HepG2 (cell line): ENCODE measurements around the gene ABCB11. TPM values are rescaled to one million over a fixed set of nuclear protein-coding genes. Genes with fewer than 3 reads are reported as not detected.
A peak's percentile ranks its signal among the peaks of the same experiment; 100 is the strongest.

Experiments
- ATAC-seq: fragments of 200-7000 bp; cut with Tn5 transposase; 3 replicates; pipeline ENCODE4 v1.9.1; 2020; ENCODE audit warnings: mild to moderate bottlenecking, moderate library complexity
- BruUV-seq: library from RNA; stranded (reverse); fragments of 400-500 nt; replicated peaks from 2 replicates; lab custom pipeline; 2021; lab: Mats Ljungman, UMichigan
- CTCF ChIA-PET: fragments of 300-600 bp; formaldehyde crosslinking; extraction: SDS; loops from one replicate; lab custom pipeline; 2021; ENCODE audit warnings: low total read pairs, inconsistent platforms, low intra/inter-chr PET ratio; lab: Yijun Ruan, JAX
- POLR2A ChIA-PET: fragments of 350-600 bp; sonication (Branson Sonifier 250); formaldehyde crosslinking; loops from one replicate; lab custom pipeline; 2020; ENCODE audit warnings: antibody characterized with exemption, inconsistent platforms; lab: Yijun Ruan, JAX
- DNase-seq: peaks from one replicate; pipeline ENCODE4 v3.0.0-alpha.2; 2015; ENCODE audit warnings: low spot score
- FAIRE-seq: peaks from 3 replicates; lab custom pipeline; 2011; peaks lifted over from hg19 to GRCh38; lab: Jason Lieb, UNC
- H2AFZ ChIP-seq: one replicate; pipeline ENCODE4 v1.6.1; 2011; ENCODE audit warnings: low read length, inconsistent platforms
- H3K27ac ChIP-seq: fragments of 300-600 bp; 3 replicates; pipeline ENCODE4 v1.8.0; 2011; ENCODE audit warnings: mixed run types, mild to moderate bottlenecking, mixed read lengths, low read length, inconsistent platforms; ENCODE audit not compliant: insufficient read depth; ENCODE audit errors: extremely low read length
- H3K27me3 ChIP-seq, 2 experiments: fragments of 200-600 bp in 1 of 2; 2 replicates in 1 of 2; 3 replicates in 1 of 2; pipeline versions ENCODE4 v1.6.0 to v1.8.0; 2011; ENCODE audit warnings: low read length in 2 of 2, mild to moderate bottlenecking in 2 of 2, moderate library complexity in 2 of 2, inconsistent platforms in 1 of 2; ENCODE audit not compliant: insufficient read depth in 2 of 2, control insufficient read depth in 1 of 2
- H3K36me3 ChIP-seq, 2 experiments: fragments of 200-600 bp in 1 of 2; replicated peaks in 1 of 2; 2 replicates in 1 of 2; 3 replicates in 1 of 2; pipeline versions ENCODE4 v1.5.1 to v1.8.0; 2011; ENCODE audit warnings: low read length in 2 of 2, inconsistent platforms in 1 of 2; ENCODE audit not compliant: insufficient read depth in 2 of 2, control insufficient read depth in 1 of 2
- H3K4me1 ChIP-seq: 2 replicates; pipeline ENCODE4 v1.5.1; 2012; ENCODE audit warnings: low read length, inconsistent platforms; ENCODE audit not compliant: insufficient read depth
- H3K4me2 ChIP-seq: 2 replicates; pipeline ENCODE4 v1.6.0; 2011; ENCODE audit warnings: low read depth, low read length, inconsistent platforms
- H3K4me3 ChIP-seq, 3 experiments: fragments of 200-600 bp in 1 of 3; sonication (generic), shearing (Covaris generic) in 1 of 3; replicated peaks in 1 of 3; 2 replicates each; pipeline ENCODE4 v1.5.1; 2011 to 2016; ENCODE audit warnings: low read length in 3 of 3, inconsistent platforms in 2 of 3, low read depth in 2 of 3, mild to moderate bottlenecking in 2 of 3, control low read depth in 1 of 3, mixed read lengths in 1 of 3; ENCODE audit not compliant: insufficient read depth in 1 of 3
- H3K79me2 ChIP-seq: one replicate; pipeline ENCODE4 v1.6.1; 2011; ENCODE audit warnings: low read length, inconsistent platforms; ENCODE audit not compliant: insufficient read depth
- H3K9ac ChIP-seq: 2 replicates; pipeline ENCODE4 v1.6.0; 2011; ENCODE audit warnings: mild to moderate bottlenecking, low read depth, low read length, inconsistent platforms; ENCODE audit not compliant: insufficient read depth
- H3K9me3 ChIP-seq: 2 replicates; pipeline ENCODE4 v1.5.1; 2012; ENCODE audit warnings: mild to moderate bottlenecking, low read length
- H4K20me1 ChIP-seq: 2 replicates; pipeline ENCODE4 v1.6.0; 2011; ENCODE audit warnings: inconsistent platforms, mild to moderate bottlenecking, low read length, moderate library complexity; ENCODE audit not compliant: insufficient read depth
- AHR ChIP-seq: IDR thresholded peaks from 2 replicates; pipeline ENCODE4 v1.6.1; 2018; ENCODE audit warnings: missing genetic modification reagents, missing compliant biosample characterization
- MIXL1 ChIP-seq: IDR thresholded peaks from 2 replicates; pipeline ENCODE4 v1.6.1; 2016
- NFKBIZ ChIP-seq: IDR thresholded peaks from 2 replicates; pipeline ENCODE4 v1.6.1; 2018; ENCODE audit warnings: missing genetic modification reagents, missing compliant biosample characterization
- SP5 ChIP-seq: IDR thresholded peaks from 2 replicates; pipeline ENCODE4 v1.6.1; 2016; ENCODE audit warnings: low read depth, borderline replicate concordance
- U2AF1 ChIP-seq: fragments of 200-400 bp; formaldehyde crosslinking; optimal IDR thresholded peaks from 2 replicates; pipeline ENCODE3; 2017; ENCODE audit warnings: mild to moderate bottlenecking, low read depth, low read length
- ZNF781 ChIP-seq: sonication (generic); formaldehyde crosslinking; IDR thresholded peaks from 2 replicates; pipeline ENCODE4 v1.5.1; 2020; ENCODE audit warnings: borderline replicate concordance, mild to moderate bottlenecking, missing genetic modification reagents; ENCODE audit errors: not compliant biosample characterization
- ZXDC ChIP-seq: sonication (generic); formaldehyde crosslinking; IDR thresholded peaks from 2 replicates; pipeline ENCODE4 v1.5.0; 2020; ENCODE audit warnings: mild to moderate bottlenecking, missing genetic modification reagents
- WGBS: methylation state at CpG from one replicate; pipeline ENCODE4 v1.1.6; 2017; ENCODE audit warnings: low lambda C conversion rate; 5-methylcytosine and 5-hydroxymethylcytosine counted together
- in situ Hi-C: cut with HindIII; loops from 2 replicates; pipeline ENCODE4 v1.10.0; 2017; ENCODE audit warnings: low pct_unique_long_range_greater_than_20kb; ENCODE audit not compliant: extremely low pct_ligation_motif_present
- intact Hi-C: fragments of 100-400 bp; cut with micrococcal nuclease; formaldehyde crosslinking; loops from one replicate; pipeline ENCODE4 v1.10.0; 2022; ENCODE audit not compliant: unreplicated experiment
- polyA plus RNA-seq, 8 experiments: library from polyadenylated mRNA; depleted of rRNA in 3 of 8; stranded (reverse) in 7 of 8; unstranded in 1 of 8; fragments of >200 nt; fragmentation: Illumina TruSeq in 4 of 8; extraction: Trizol in 4 of 8; gene quantifications; 2 replicates each; pipeline versions ENCODE4 v1.2.1 to v1.2.3, GENCODE V29; 2011 to 2016; ENCODE audit warnings: low read depth in 4 of 8, missing spikeins in 1 of 8, mixed read lengths in 1 of 8; ENCODE audit not compliant: insufficient read depth in 1 of 8
- total RNA-seq, 5 experiments: library from RNA; depleted of rRNA; stranded (reverse); fragments of >200 nt; fragmentation: Illumina TruSeq; extraction: Trizol; gene quantifications; 2 replicates each; pipeline ENCODE4 v1.2.3, GENCODE V29; 2016; ENCODE audit warnings: low read depth in 1 of 5
- TF ChIP-seq, protein P1 (sequence below): sonication (generic); formaldehyde crosslinking; IDR thresholded peaks from 2 replicates; pipeline ENCODE4 v1.4.0; 2020; ENCODE audit warnings: missing genetic modification reagents
- TF ChIP-seq, protein P2 (sequence below): sonication (generic); formaldehyde crosslinking; IDR thresholded peaks from 2 replicates; pipeline ENCODE4 v1.4.0; 2020; ENCODE audit warnings: mild to moderate bottlenecking, missing genetic modification reagents

Gene ABCB11
- total and polyA plus RNA-seq, 2 of the 13 experiments (the other 11 are each of a cell fraction or from before 2014, with no cell fraction given), result not detected

DNA sequence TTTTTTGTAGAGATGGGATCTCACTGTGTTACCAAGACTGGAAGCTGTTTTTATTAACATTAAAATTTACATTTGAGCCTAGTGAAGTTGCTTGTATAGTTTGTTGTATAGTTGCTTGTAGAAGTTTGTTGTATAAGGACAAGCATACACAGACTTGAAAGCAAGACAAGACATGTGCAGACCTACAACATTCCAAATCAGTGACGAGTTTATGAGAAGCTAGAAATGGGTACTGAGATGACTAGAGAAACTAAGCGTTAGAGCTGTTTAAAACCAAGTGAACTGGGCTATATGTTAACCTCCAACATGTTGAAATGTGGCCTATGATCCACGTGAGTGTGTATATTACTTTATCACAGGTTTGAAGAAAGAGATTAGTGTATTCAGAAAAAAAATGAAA lies 39.1 kb downstream of the ABCB11 start:
- WGBS, result 24% methylated on average over 3 of the region's 3 CpGs
- H3K27me3 ChIP-seq, result no peaks in the 10 kb centered on the region
- H3K4me1 ChIP-seq, result no peaks in the 10 kb centered on the region
- H3K4me2 ChIP-seq, result no peak overlapping the region
- intact Hi-C loops (no loop called here), in situ Hi-C loops (no loop called here)
- no peaks in the 10 kb centered on the region for H4K20me1 ChIP-seq
- ChIA-PET CTCF (no interaction called here), POLR2A (no interaction called here)
- no peak for DNase-seq
- TF ChIP-seq, protein P1, sequence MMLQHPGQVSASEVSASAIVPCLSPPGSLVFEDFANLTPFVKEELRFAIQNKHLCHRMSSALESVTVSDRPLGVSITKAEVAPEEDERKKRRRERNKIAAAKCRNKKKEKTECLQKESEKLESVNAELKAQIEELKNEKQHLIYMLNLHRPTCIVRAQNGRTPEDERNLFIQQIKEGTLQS, result no peak
- TF ChIP-seq MIXL1 (CRISPR knock-in tag), result no peak
- TF ChIP-seq ZNF781 (CRISPR knock-in tag), result no peak
- no peak for TF ChIP-seq AHR (CRISPR knock-in tag)
- no peak for TF ChIP-seq U2AF1
- no peak for TF ChIP-seq NFKBIZ (CRISPR knock-in tag)
- TF ChIP-seq SP5 (CRISPR knock-in tag), result no peak
- TF ChIP-seq, protein P2, sequence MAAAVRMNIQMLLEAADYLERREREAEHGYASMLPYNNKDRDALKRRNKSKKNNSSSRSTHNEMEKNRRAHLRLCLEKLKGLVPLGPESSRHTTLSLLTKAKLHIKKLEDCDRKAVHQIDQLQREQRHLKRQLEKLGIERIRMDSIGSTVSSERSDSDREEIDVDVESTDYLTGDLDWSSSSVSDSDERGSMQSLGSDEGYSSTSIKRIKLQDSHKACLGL (CRISPR knock-in tag), result no peak
- no peak for TF ChIP-seq ZXDC (CRISPR knock-in tag)
- ATAC-seq, result no peak
- H3K9me3 ChIP-seq, result no peaks in the 10 kb centered on the region
- BruUV-seq, result no TSS peak
- no peak overlapping the region for H2AFZ ChIP-seq
- H3K27ac ChIP-seq, result no peak overlapping the region
- FAIRE-seq, result peak; percentile 21
- H3K79me2 ChIP-seq, result no peaks in the 10 kb centered on the region
- no peaks in the 10 kb centered on the region for H3K36me3 ChIP-seq
- no peak overlapping the region for H3K9ac ChIP-seq
- H3K4me3 ChIP-seq, result no peak overlapping the region
